Breast epithelium (tissue), 3 donors: Measurements from ENCODE around the gene CHFR.

ENCODE experiments used
- POLR2A ChIP-seq: fragments of 450-650 bp; IDR thresholded peaks from one replicate; pipeline ENCODE4 v1.6.1; 2016; ENCODE audit warnings: antibody characterized with exemption, mild to moderate bottlenecking, moderate library complexity
- POLR2AphosphoS5 ChIP-seq, 3 donors: sonication (generic); formaldehyde crosslinking; IDR thresholded peaks; one replicate each; pipeline ENCODE4 v1.6.1; 2017; ENCODE audit warnings: antibody characterized with exemption in 3 of 3
- TF ChIP-seq, protein P1 (sequence below), 3 donors: fragments of 450-650 bp; IDR thresholded peaks; one replicate each; pipeline ENCODE4 v1.5.1; 2016 to 2017; ENCODE audit warnings: antibody characterized with exemption in 3 of 3, mild to moderate bottlenecking in 3 of 3, moderate library complexity in 3 of 3

- TF ChIP-seq POLR2A (no peak), POLR2AphosphoS5 (IDR thresholded peaks at IDR 0.05) (no peak)
- TF ChIP-seq, protein P1, sequence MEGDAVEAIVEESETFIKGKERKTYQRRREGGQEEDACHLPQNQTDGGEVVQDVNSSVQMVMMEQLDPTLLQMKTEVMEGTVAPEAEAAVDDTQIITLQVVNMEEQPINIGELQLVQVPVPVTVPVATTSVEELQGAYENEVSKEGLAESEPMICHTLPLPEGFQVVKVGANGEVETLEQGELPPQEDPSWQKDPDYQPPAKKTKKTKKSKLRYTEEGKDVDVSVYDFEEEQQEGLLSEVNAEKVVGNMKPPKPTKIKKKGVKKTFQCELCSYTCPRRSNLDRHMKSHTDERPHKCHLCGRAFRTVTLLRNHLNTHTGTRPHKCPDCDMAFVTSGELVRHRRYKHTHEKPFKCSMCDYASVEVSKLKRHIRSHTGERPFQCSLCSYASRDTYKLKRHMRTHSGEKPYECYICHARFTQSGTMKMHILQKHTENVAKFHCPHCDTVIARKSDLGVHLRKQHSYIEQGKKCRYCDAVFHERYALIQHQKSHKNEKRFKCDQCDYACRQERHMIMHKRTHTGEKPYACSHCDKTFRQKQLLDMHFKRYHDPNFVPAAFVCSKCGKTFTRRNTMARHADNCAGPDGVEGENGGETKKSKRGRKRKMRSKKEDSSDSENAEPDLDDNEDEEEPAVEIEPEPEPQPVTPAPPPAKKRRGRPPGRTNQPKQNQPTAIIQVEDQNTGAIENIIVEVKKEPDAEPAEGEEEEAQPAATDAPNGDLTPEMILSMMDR (IDR thresholded peaks at IDR 0.05) = no peak
Measured at GRCh38 chr12:132907216-132907615, 19.8 kb upstream of the CHFR start.
